ENCODE measurements around the gene EXOC6B.
"Not testable (repeated sequence)": the region's sequence is repeated elsewhere in the genome, so short reads cannot be mapped to it uniquely, and the experiment has no call there.

EXOC6B gene

GRCh38 chr2:72602711-72603110, 223.1 kb downstream of the EXOC6B start:
- DNase-seq, result no peak

DNA sequence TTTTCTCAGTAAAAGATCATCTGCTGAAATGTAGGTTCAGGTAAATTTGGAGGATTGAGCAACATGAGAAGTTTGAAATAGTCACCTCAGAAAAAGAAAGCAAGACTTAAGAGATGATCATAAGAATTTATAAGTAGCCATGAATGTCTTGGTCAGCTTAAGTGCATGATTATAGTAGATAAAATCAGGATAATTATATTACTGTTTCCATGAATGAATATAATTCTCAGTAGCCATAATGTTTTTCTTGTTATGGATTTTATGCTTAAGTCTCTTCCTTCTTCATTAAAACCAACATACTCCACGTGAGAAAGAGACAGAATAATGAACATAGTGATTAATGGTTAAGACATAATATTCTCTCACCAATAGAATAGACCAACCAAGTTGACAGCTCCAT, 223.7 kb downstream of the EXOC6B start:
- no peak for DNase-seq

DNA sequence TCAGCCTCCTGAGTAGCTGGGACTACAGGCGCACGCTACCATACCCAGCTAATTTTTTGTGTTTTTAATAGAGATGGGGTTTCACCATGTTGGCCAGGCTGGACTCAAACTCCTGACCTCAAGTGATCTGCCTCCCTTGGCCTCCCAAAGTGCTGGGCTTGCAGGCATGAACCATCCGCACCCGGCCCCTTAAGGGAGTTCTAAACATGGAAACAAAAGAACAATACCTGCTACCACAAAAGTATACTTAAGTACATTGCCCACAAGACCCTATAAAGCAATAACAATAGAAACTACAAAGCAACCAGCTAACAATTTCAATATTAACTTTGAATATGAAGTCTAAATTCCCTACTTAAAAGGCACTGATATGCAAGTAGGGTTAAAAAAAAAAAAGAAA, 242.0 kb downstream of the EXOC6B start:
- not testable (repeated sequence) for DNase-seq

GRCh38 chr2:72583376-72583775, 242.5 kb downstream of the EXOC6B start:
- DNase-seq, result no peak

- DNase-seq, result no peak
Observed at GRCh38 chr2:72581560-72582181, 244.2 kb downstream of the EXOC6B start.

GRCh38 chr2:72579591-72580180, 246.1 kb downstream of the EXOC6B start:
- DNase-seq, result peak in 2 of 3 experiments; percentile 1 to 78

- no peak for DNase-seq
Observed at GRCh38 chr2:72576861-72577260, 249.0 kb downstream of the EXOC6B start.

GRCh38 chr2:72576459-72576858, 249.4 kb downstream of the EXOC6B start:
- DNase-seq, result no peak

DNA sequence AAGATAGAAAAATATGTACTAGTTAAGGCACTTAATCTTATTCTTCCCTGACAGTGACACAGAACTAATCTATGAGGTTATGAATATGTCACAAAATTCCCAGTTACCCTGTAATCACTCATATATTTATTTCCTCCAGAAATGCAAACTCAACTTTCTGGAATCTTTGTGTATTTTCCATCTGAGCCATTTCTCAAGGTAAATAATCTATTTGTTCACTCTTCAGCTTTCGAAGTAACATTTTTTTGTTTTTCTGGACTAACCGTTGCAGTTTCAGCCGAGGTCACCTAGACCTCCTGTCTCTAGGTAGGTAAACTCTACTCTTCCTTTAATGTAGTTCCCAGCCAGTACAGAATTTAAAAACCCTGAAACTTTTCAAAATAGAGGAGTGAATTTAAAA, 250.9 kb downstream of the EXOC6B start:
- DNase-seq, result no peak

DNA sequence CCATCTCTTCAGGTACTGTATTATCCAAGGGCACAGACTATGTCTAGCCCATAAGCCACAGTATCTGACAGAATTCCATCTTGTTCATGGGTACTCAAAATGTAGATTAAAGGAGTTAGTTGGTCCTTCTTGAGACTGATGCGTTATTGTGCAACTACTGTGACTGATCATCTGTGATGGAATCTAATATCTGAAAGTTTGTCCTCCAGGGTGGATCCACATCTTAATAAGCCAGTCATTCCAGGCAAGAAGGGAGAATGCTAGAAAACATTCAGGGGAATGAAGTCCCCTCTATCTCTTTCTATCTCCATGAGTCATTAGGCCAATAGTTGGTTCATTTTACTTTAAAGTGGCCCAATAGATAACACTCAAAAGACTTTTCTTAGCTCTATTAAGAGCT, 252.6 kb downstream of the EXOC6B start:
- no peak for DNase-seq

DNA sequence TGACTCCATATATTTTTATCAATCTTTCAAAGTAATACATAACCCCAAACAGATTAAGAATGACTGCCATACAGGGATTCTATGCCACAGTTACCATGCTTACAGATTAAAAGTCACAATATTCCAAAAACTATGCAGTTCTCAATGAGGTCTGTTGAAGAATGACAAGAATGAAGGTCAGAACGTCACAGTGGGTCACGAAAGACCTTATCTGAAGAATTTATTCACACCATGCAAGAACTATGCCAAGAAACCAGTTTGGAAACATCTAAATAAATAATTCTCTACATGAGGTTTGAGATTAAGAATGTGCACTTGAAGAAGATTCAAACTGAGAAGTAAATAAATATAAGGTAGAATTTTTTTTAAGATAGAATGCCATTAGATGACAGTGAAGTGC, 253.3 kb downstream of the EXOC6B start:
- DNase-seq, result no peak

GRCh38 chr2:72570413-72570812, 255.4 kb downstream of the EXOC6B start:
- DNase-seq, result no peak

GRCh38 chr2:72562451-72563153, 263.2 kb downstream of the EXOC6B start:
- DNase-seq, result no peak

- no peak for DNase-seq
Observed at GRCh38 chr2:72561621-72562318, 264.1 kb downstream of the EXOC6B start.

- no peak for DNase-seq
Observed at GRCh38 chr2:72555943-72556342, 269.9 kb downstream of the EXOC6B start.

DNA sequence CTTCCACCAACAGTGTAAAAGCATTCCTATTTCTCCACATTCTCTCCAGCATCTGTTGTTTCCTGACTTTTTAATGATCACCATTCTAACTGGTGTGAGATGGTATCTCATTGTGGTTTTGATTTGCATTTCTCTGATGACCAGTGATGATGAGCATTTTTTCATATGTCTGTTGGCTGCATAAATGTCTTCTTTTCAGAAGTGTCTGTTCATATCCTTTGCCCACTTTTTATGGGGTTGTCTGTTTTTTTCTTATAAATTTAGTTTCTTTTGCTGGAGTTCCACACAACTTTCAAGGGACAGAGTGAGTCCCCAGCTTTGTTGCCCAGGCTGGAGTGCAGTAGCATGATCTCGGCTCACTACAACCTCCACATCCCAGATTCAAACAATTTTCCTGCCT, 270.5 kb downstream of the EXOC6B start:
- DNase-seq, result not testable (repeated sequence)

GRCh38 chr2:72554910-72555309, 270.9 kb downstream of the EXOC6B start:
- not testable (repeated sequence) for DNase-seq

- DNase-seq, result no peak
Observed at GRCh38 chr2:72554381-72554780, 271.5 kb downstream of the EXOC6B start.

GRCh38 chr2:72548081-72548764, 277.6 kb downstream of the EXOC6B start:
- no peak for DNase-seq

DNA sequence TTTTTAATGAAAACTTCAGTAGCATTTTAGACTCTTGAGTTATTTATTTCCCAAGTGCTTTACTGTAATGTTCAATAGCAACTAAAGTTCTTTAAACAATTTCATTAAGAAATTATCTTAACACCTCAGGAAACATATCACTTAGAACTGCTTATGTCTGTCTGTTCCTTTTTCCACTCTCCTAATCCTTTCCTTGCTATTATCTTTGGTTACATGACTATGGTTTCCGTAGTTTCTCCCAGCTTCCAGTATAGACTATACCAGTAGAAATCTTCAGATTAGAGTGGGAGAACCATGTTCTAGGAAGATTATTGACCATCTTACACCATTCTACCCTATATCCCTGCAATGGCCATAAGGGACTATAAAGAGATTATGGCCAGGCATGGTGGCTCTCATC, 280.0 kb downstream of the EXOC6B start:
- DNase-seq, result no peak

DNA sequence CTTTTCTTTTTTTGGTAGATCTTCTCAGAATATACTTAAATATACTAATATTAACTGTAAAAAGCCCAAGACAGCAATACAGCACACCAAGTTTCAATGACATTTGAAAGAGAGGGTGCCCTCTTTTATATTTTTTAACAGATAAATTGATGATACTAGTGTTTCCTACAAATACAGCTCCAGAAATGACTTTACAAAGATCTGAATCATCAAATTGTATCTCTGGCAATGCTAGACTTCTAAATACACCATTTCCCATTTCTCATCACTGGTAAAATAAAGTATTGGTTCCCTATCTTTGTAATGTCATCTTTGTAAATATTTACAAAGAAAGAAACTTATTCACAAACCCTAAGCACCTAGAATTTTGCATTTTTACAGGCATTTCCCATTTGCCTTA, 281.3 kb downstream of the EXOC6B start:
- DNase-seq, result no peak

- DNase-seq, result no peak
Observed at GRCh38 chr2:72543497-72544216, 282.2 kb downstream of the EXOC6B start.

Data from NCI-H1417 (cell line).